Esophagus squamous epithelium (tissue), 5 donors: ENCODE measurements around the gene ZER1. TPM values are rescaled to one million over a fixed set of nuclear protein-coding genes. Genes with fewer than 3 reads are reported as not detected.

ENCODE experiments used
- DNase-seq: peaks from one replicate; lab custom pipeline; 2025; lab: John Stamatoyannopoulos, UW
- H3K27ac ChIP-seq, 4 donors: fragments of 200-600 bp; sonication (generic); one replicate each; pipeline ENCODE4 v1.5.1; 2016 to 2019; ENCODE audit warnings: mild to moderate bottlenecking in 1 of 4
- H3K27me3 ChIP-seq, 4 donors: fragments of 200-600 bp; sonication (generic); 1 replicate in 3 of 4; 2 replicates in 1 of 4; pipeline versions ENCODE4 v1.5.1 to v1.6.0; 2017 to 2021; ENCODE audit warnings: antibody characterized with exemption in 1 of 4
- H3K36me3 ChIP-seq, 3 donors: fragments of 200-600 bp; sonication (generic); one replicate each; pipeline ENCODE4 v1.5.1; 2016 to 2019
- H3K4me1 ChIP-seq, 3 donors: fragments of 200-600 bp; sonication (generic); one replicate each; pipeline ENCODE4 v1.5.1; 2017 to 2019
- H3K4me3 ChIP-seq, 4 donors: fragments of 200-600 bp; sonication (generic); 1 replicate in 3 of 4; 2 replicates in 1 of 4; pipeline ENCODE4 v1.5.1; 2016 to 2019; ENCODE audit warnings: mild to moderate bottlenecking in 2 of 4, moderate library complexity in 1 of 4
- H3K9me3 ChIP-seq, 3 donors: fragments of 200-600 bp; sonication (generic); one replicate each; pipeline ENCODE4 v1.5.1; 2016 to 2019
- CTCF ChIP-seq, 6 experiments: fragments of 450-650 bp in 4 of 6; fragments of 200-600 bp in 2 of 6; sonication (generic) in 2 of 6; IDR thresholded peaks; one replicate each; pipeline ENCODE4 v1.5.1; 2016 to 2019; ENCODE audit warnings: antibody characterized with exemption in 6 of 6, mild to moderate bottlenecking in 4 of 6, moderate library complexity in 4 of 6
- POLR2A ChIP-seq, 4 donors: fragments of 450-650 bp; IDR thresholded peaks; one replicate each; pipeline ENCODE4 v1.6.1; 2017; ENCODE audit warnings: antibody characterized with exemption in 4 of 4, mild to moderate bottlenecking in 4 of 4, moderate library complexity in 3 of 4
- WGBS, 2 donors: methylation state at CpG; one replicate each; pipeline ENCODE4 v1.1.5; 2018; 5-methylcytosine and 5-hydroxymethylcytosine counted together
- intact Hi-C: fragments of 100-400 bp; cut with DNase I; formaldehyde crosslinking; loops from one replicate; pipeline ENCODE4 v1.15.0; 2022
- small RNA-seq, 4 donors: library from RNA; depleted of rRNA; stranded (forward); fragments of <200 nt; gene quantifications; one replicate each; pipeline ENCODE3, GENCODE V24; 2016
- total RNA-seq, 4 donors: library from RNA; depleted of rRNA; stranded (reverse); fragments of >200 nt; gene quantifications; one replicate each; pipeline ENCODE4 v1.1.0, GENCODE V29; 2016
- donor health status: DM: yes; HTN: yes; CAD: no.

Gene ZER1
- total RNA-seq, 4 donors from 2014 or later, result 20.1 to 51.4 (median 29.0) TPM

GRCh38 chr9:128683340-128684064 lies 88.2 kb downstream of the ZER1 start:
- H3K27me3 ChIP-seq, result no peaks in the 10 kb centered on the region
- no peak for TF ChIP-seq POLR2A (IDR thresholded peaks at IDR 0.05)
- no peak for TF ChIP-seq CTCF (IDR thresholded peaks at IDR 0.05)
- H3K4me1 ChIP-seq, result peaks cover 33 to 63% (median 36%) of the 10 kb centered on the region in 3 donors
- peak overlapping the region; percentile 54 to 80 (median 64) for H3K4me3 ChIP-seq
- no peak for DNase-seq
- intact Hi-C loops, result no loop called here
- H3K36me3 ChIP-seq, result no peaks in the 10 kb centered on the region
- H3K27ac ChIP-seq, result peak overlapping the region; percentile 92 to 97 (median 95)
- 4 to 10% methylated on average over 12 to 16 of the region's 21 CpGs for WGBS, 2 donors
- no peaks in the 10 kb centered on the region for H3K9me3 ChIP-seq

Small RNA genes lying within 50 kb of the gene (small RNA-seq; reads per million reads assigned to genes)
- 0 reads per million in 4 donors for gene RF00017
- gene RN7SL560P, result 0 reads per million in 4 donors

Other genes with a start within 250 kb of the ZER1 start
- gene SPTAN1, start 219.3 kb downstream of the ZER1 start, total RNA-seq, result 100 to 1,000 TPM in 3 of 4 donors, 10 to 100 TPM in 1; 97.8 to 233 (median 160) TPM
- gene DYNC2I2, start 115.1 kb downstream of the ZER1 start, total RNA-seq, result 10 to 100 TPM; 39.7 to 65.9 (median 54.4) TPM
- 100 to 1,000 TPM in 3 of 4 donors, 10 to 100 TPM in 1; 83.5 to 253 (median 215) TPM for gene SET, start 82.7 kb downstream of the ZER1 start, total RNA-seq
- gene PKN3, start 69.4 kb downstream of the ZER1 start, total RNA-seq, result 1 to 10 TPM; 2.3 to 6.2 (median 3.2) TPM
- 10 to 100 TPM; 51.5 to 99.4 (median 77.1) TPM for gene ZDHHC12, start 47.8 kb downstream of the ZER1 start, total RNA-seq
- gene TBC1D13, start 15.3 kb upstream of the ZER1 start, total RNA-seq, result 10 to 100 TPM in 3 of 4 donors, 1 to 10 TPM in 1; 9.6 to 17.9 (median 16.7) TPM
- 10 to 100 TPM; 21.2 to 40.1 (median 36.5) TPM for gene ENDOG, start 46.6 kb upstream of the ZER1 start, total RNA-seq
- 10 to 100 TPM; 14.0 to 29.2 (median 20.5) TPM for gene SPOUT1, start 57.9 kb upstream of the ZER1 start, total RNA-seq
- 1 to 10 TPM; 4.0 to 9.4 (median 5.7) TPM for gene KYAT1, start 110.0 kb upstream of the ZER1 start, total RNA-seq
- 100 to 1,000 TPM in 3 of 4 donors, 10 to 100 TPM in 1; 70.0 to 153 (median 122) TPM for gene LRRC8A, start 110.2 kb upstream of the ZER1 start, total RNA-seq
- 10 to 100 TPM in 3 of 4 donors, 1 to 10 TPM in 1; 3.7 to 34.0 (median 23.0) TPM for gene PHYHD1, start 149.1 kb upstream of the ZER1 start, total RNA-seq
- 10 to 100 TPM; 12.8 to 21.2 (median 16.2) TPM for gene DOLK, start 175.7 kb upstream of the ZER1 start, total RNA-seq
- gene NUP188, start 175.8 kb upstream of the ZER1 start, total RNA-seq, result 10 to 100 TPM; 61.0 to 78.6 (median 67.1) TPM